ENCODE data around the gene SCAMP2. TPM values are rescaled to one million over a fixed set of nuclear protein-coding genes. Genes with fewer than 3 reads are reported as not detected.

The SCAMP2 gene
- total RNA-seq, 2 experiments from 2014 or later, result 57.8 to 58.9 TPM

- CTCF ChIA-PET, result interaction anchor here (0.9 to 3.8 kb wide), 4 partner anchors 24 to 75 kb away, joined by 5 to 29 read pairs (median 7); partner anchors contain the start of gene MPI
- H3K27me3 Mint-ChIP-seq, result no peaks in the 10 kb centered on the region
Observed at GRCh38 chr15:74845581-74845980, 27.6 kb downstream of the SCAMP2 start.

GRCh38 chr15:74845208-74845568, 28.0 kb downstream of the SCAMP2 start:
- TF ChIP-seq CTCF (IDR thresholded peaks at IDR 0.05), result peak; percentile 0
- Mint-ChIP-seq H3K4me1 (ENCODE audit: low read depth) (peaks cover 44% of the 10 kb centered on the region), H3K9me3 (no peaks in the 10 kb centered on the region), H3K27me3 (no peaks in the 10 kb centered on the region), H3K27ac (peak overlapping the region; percentile 94), H3K36me3 (ENCODE audit: low read depth) (peaks cover 27% of the 10 kb centered on the region), H3K4me3 (peak overlapping the region; percentile 90)
- CTCF ChIA-PET, result interaction anchor here (0.7 to 4.7 kb wide), 10 partner anchors 8 to 75 kb away, joined by 3 to 38 read pairs (median 5); partner anchors contain the start of genes FAM219B and MPI
- POLR2A ChIA-PET, result interaction anchor here (0.7 to 4.5 kb wide), 8 partner anchors 12 to 61 kb away, joined by 3 to 18 read pairs (median 4); partner anchors contain the start of gene FAM219B
- ATAC-seq, result peak; percentile 56
- DNase-seq, result peak; percentile 76
- intact Hi-C loops (cut with micrococcal nuclease), result no loop called here

More at GRCh38 chr15:74845581-74845980, 27.6 kb downstream of the SCAMP2 start:
- Mint-ChIP-seq H3K36me3 (ENCODE audit: low read depth) (peaks cover 27% of the 10 kb centered on the region), H3K27ac (peak overlapping the region; percentile 94), H3K4me1 (ENCODE audit: low read depth) (peaks cover 44% of the 10 kb centered on the region), H3K9me3 (no peaks in the 10 kb centered on the region), H3K4me3 (peak overlapping the region; percentile 90)
- intact Hi-C loops (cut with micrococcal nuclease), result no loop called here
- TF ChIP-seq CTCF (IDR thresholded peaks at IDR 0.05), result no peak
- POLR2A ChIA-PET, result interaction anchor here (0.9 to 4.5 kb wide), 3 partner anchors 12 to 58 kb away, joined by 4 to 18 read pairs (median 7); no protein-coding TSS in a partner anchor
- ATAC-seq (peak; percentile 25), DNase-seq (peak; percentile 54)

DNA sequence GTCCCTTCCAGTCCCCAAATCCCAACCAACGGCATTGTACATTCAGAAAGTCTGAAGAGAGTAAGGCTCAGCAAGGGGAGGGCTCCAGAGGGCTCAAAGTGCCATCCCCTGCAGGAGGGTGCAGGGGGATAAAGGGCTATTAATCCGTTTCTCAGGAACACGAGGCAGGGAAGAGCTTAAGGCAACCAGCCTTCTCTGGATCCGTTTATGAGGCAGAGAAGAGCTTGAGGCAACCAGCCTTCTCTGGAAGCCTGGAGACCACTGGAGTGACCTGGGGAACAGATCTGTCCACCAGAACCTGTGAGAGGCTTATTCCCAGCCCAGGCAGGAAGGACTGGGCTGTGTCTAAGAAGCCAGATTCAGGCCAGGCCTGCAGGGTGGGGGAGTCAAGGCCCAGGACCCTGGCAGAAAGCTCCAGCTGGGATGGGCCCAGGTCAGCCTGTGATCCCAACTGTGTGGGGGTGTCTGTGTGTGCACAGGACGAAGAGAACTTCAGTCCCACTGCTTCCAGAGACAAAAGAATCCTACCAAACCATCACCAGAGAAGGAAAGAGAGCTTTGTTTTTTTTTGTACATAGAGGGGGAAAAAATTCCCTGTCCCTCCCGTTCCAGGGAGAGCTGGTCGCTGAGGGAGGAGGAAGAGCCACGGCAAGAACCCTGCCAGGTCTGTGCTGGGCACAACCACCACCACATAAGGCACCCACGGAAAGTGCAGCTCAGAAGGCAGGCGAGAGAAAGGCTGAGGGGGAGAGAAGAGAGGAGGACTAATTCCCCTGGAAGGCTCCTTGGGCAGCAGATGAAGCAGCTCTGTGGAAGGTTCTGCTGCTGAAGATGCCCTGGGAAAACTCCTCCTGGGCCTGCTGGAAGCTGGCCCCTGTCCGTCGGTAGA, 28.6 kb downstream of the SCAMP2 start:
- intact Hi-C loops (cut with micrococcal nuclease), result loop anchor here (5.0 kb wide), 1 partner anchor 62 kb away; the partner anchor contains the start of gene CSK
- peak; percentile 28 for DNase-seq
- H3K27ac Mint-ChIP-seq, result peak overlapping the region; percentile 94
- peak overlapping the region; percentile 90 for H3K4me3 Mint-ChIP-seq
- no peaks in the 10 kb centered on the region for H3K27me3 Mint-ChIP-seq
- ChIA-PET CTCF (interaction anchor here (0.7 to 4.7 kb wide), 15 partner anchors 9 to 106 kb away, joined by 3 to 38 read pairs (median 5); partner anchors contain the start of genes FAM219B and MPI), POLR2A (interaction anchor here (0.7 to 4.5 kb wide), 10 partner anchors 12 to 62 kb away, joined by 3 to 18 read pairs (median 4); partner anchors contain the start of gene FAM219B)
- TF ChIP-seq CTCF (IDR thresholded peaks at IDR 0.05), result peak; percentile 14
- H3K36me3 Mint-ChIP-seq (ENCODE audit: low read depth), result peaks cover 24% of the 10 kb centered on the region
- peaks cover 44% of the 10 kb centered on the region for H3K4me1 Mint-ChIP-seq (ENCODE audit: low read depth)
- H3K9me3 Mint-ChIP-seq, result no peaks in the 10 kb centered on the region
- ATAC-seq, result peak; percentile 0

DNA sequence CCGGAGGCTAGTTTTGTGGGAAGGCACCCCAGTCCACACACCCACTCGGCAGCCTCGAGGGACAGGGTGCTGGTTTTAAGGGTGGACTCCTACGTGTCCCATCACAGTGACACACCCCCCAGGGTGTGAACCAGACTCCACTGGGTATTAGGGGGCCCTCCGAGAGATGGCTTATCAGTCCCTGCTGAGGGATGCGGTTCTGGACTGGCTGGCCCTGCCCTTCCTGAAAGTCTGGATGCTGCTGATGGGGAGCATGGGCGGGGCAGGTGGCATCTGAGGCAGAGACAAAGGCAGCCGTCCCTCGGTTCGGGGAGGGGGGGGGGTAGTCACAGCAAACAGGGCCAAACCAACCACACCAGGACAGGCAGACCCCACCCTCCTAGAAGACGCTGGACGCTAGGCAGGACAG, 29.3 kb downstream of the SCAMP2 start:
- Mint-ChIP-seq H3K4me3 (peak overlapping the region; percentile 90), H3K4me1 (ENCODE audit: low read depth) (peaks cover 44% of the 10 kb centered on the region), H3K27me3 (no peaks in the 10 kb centered on the region), H3K36me3 (ENCODE audit: low read depth) (peaks cover 24% of the 10 kb centered on the region), H3K9me3 (no peaks in the 10 kb centered on the region), H3K27ac (peak overlapping the region; percentile 94)
- DNase-seq, result no peak
- no peak for ATAC-seq
- ChIA-PET CTCF (interaction anchor here (0.6 to 4.7 kb wide), 14 partner anchors 16 to 212 kb away, joined by 3 to 38 read pairs (median 4); partner anchors contain the start of genes MPI and RPP25), POLR2A (interaction anchor here (0.6 to 4.5 kb wide), 8 partner anchors 8 to 63 kb away, joined by 3 to 18 read pairs (median 4); partner anchors contain the start of gene FAM219B)
- intact Hi-C loops (cut with micrococcal nuclease), result loop anchor here (5.0 kb wide), 1 partner anchor 62 kb away; the partner anchor contains the start of gene CSK
- TF ChIP-seq CTCF (IDR thresholded peaks at IDR 0.05), result no peak
